ENCODE measurements around the gene SIRT3. TPM values are rescaled to one million over a fixed set of nuclear protein-coding genes. Genes with fewer than 3 reads are reported as not detected.
"Not testable (repeated sequence)": the region's sequence is repeated elsewhere in the genome, so short reads cannot be mapped to it uniquely, and the experiment has no call there.

SIRT3 gene
- total RNA-seq, 1 experiment from 2014 or later: 13.6 TPM

GRCh38 chr11:269146-269890 lies 33.2 kb upstream of the SIRT3 start:
- BruUV-seq (replicated peaks): no TSS peak
- ChIA-PET POLR2A (ENCODE audit: low non-redundant PET) (no interaction called here), CTCF (no interaction called here)
- H3K27me3 ChIP-seq (replicated peaks; ENCODE audit: insufficient read depth, low read depth, low read length, poor library complexity): no peaks in the 10 kb centered on the region
- no peak for DNase-seq (ENCODE audit: low spot score)
- H3K4me1 ChIP-seq (ENCODE audit: insufficient read depth, low read length, poor library complexity, severe bottlenecking): no peaks in the 10 kb centered on the region
- no peaks in the 10 kb centered on the region for H3K9me3 ChIP-seq (ENCODE audit: low read depth, low read length, poor library complexity, severe bottlenecking)
- TF ChIP-seq CTCF (conservative IDR thresholded peaks at IDR 0.05; ENCODE audit: low read depth, low read length): no peak
- peak overlapping the region; percentile 36 for H3K4me3 ChIP-seq (ENCODE audit: low read depth, low read length, poor library complexity, severe bottlenecking)
- H3K27ac ChIP-seq (ENCODE audit: low read depth, low read length, poor library complexity, severe bottlenecking): no peak overlapping the region
- H3K36me3 ChIP-seq (ENCODE audit: insufficient read depth, low read length, poor library complexity, severe bottlenecking): no peaks in the 10 kb centered on the region
- intact Hi-C loops (cut with micrococcal nuclease; ENCODE audit: unreplicated experiment): no loop called here

GRCh38 chr11:268716-269145 lies 32.6 kb upstream of the SIRT3 start:
- H3K9me3 ChIP-seq (ENCODE audit: low read depth, low read length, poor library complexity, severe bottlenecking); H3K27ac ChIP-seq (ENCODE audit: low read depth, low read length, poor library complexity, severe bottlenecking); POLR2A ChIA-PET (ENCODE audit: low non-redundant PET); DNase-seq (ENCODE audit: low spot score); H3K27me3 ChIP-seq (replicated peaks; ENCODE audit: insufficient read depth, low read depth, low read length, poor library complexity); intact Hi-C loops (cut with micrococcal nuclease; ENCODE audit: unreplicated experiment); H3K36me3 ChIP-seq (ENCODE audit: insufficient read depth, low read length, poor library complexity, severe bottlenecking); BruUV-seq (replicated peaks); H3K4me1 ChIP-seq (ENCODE audit: insufficient read depth, low read length, poor library complexity, severe bottlenecking); CTCF ChIA-PET: not testable (repeated sequence)
- peak overlapping the region; percentile 36 for H3K4me3 ChIP-seq (ENCODE audit: low read depth, low read length, poor library complexity, severe bottlenecking)

GRCh38 chr11:267491-267994 lies 31.4 kb upstream of the SIRT3 start:
- DNase-seq (ENCODE audit: low spot score): no peak
- Histone ChIP-seq H3K4me1 (ENCODE audit: insufficient read depth, low read length, poor library complexity, severe bottlenecking) (no peaks in the 10 kb centered on the region), H3K9me3 (ENCODE audit: low read depth, low read length, poor library complexity, severe bottlenecking) (no peaks in the 10 kb centered on the region), H3K4me3 (ENCODE audit: low read depth, low read length, poor library complexity, severe bottlenecking) (no peak overlapping the region), H3K27ac (ENCODE audit: low read depth, low read length, poor library complexity, severe bottlenecking) (no peak overlapping the region), H3K27me3 (replicated peaks; ENCODE audit: insufficient read depth, low read depth, low read length, poor library complexity) (no peaks in the 10 kb centered on the region), H3K36me3 (ENCODE audit: insufficient read depth, low read length, poor library complexity, severe bottlenecking) (no peaks in the 10 kb centered on the region)
- no TSS peak for BruUV-seq (replicated peaks)
- ChIA-PET CTCF (no interaction called here), POLR2A (ENCODE audit: low non-redundant PET) (no interaction called here)
- intact Hi-C loops (cut with micrococcal nuclease; ENCODE audit: unreplicated experiment): no loop called here
- TF ChIP-seq CTCF (conservative IDR thresholded peaks at IDR 0.05; ENCODE audit: low read depth, low read length) (no peak), EZH2 (IDR thresholded peaks at IDR 0.05; ENCODE audit: borderline replicate concordance, low read depth, low read length, poor library complexity, severe bottlenecking) (no peak)
